Uterus (tissue), 2 donors: ENCODE data around the gene CLSTN2.

ENCODE experiments used
- POLR2A ChIP-seq, 2 donors: fragments of 450-650 bp; IDR thresholded peaks; one replicate each; pipeline ENCODE4 v1.6.1; 2016; ENCODE audit warnings: antibody characterized with exemption in 2 of 2, mild to moderate bottlenecking in 1 of 2, moderate library complexity in 1 of 2
- TF ChIP-seq, protein P1 (sequence below), 4 experiments: fragments of 200-600 bp in 2 of 4; fragments of 450-650 bp in 2 of 4; sonication (generic) in 2 of 4; IDR thresholded peaks; one replicate each; pipeline ENCODE4 v1.5.1; 2016 to 2019; ENCODE audit warnings: antibody characterized with exemption in 4 of 4, mild to moderate bottlenecking in 2 of 4, moderate library complexity in 1 of 4

DNA sequence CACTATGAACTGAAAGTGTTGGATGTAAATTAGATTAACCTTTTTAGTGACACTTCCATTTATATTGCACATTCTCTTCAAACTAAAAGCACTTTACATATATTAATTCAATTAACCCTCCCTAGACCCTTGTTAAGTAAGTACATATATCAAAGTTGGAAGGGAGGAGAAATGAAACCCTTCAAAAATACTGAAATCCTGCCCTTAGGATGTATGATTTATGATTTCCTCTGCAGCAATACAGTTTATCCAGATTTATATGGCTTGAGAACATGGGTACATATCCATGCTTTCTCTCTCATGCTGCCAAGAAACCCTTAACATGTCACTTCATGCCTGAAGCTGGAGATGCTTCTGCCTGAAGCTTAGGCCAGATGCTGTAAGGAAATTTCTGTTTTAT is 11.0 kb downstream of the CLSTN2 start:
- TF ChIP-seq, protein P1, sequence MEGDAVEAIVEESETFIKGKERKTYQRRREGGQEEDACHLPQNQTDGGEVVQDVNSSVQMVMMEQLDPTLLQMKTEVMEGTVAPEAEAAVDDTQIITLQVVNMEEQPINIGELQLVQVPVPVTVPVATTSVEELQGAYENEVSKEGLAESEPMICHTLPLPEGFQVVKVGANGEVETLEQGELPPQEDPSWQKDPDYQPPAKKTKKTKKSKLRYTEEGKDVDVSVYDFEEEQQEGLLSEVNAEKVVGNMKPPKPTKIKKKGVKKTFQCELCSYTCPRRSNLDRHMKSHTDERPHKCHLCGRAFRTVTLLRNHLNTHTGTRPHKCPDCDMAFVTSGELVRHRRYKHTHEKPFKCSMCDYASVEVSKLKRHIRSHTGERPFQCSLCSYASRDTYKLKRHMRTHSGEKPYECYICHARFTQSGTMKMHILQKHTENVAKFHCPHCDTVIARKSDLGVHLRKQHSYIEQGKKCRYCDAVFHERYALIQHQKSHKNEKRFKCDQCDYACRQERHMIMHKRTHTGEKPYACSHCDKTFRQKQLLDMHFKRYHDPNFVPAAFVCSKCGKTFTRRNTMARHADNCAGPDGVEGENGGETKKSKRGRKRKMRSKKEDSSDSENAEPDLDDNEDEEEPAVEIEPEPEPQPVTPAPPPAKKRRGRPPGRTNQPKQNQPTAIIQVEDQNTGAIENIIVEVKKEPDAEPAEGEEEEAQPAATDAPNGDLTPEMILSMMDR (IDR thresholded peaks at IDR 0.05), result no peak
- TF ChIP-seq POLR2A (IDR thresholded peaks at IDR 0.05), result no peak
